HL-60 (cell line): Measurements from ENCODE around the gene PHLPP1.

Source experiments
- CTCF ChIP-seq: IDR thresholded peaks from one replicate; pipeline ENCODE4 v1.5.1; 2011; ENCODE audit warnings: low read length, control low read depth, inconsistent platforms; ENCODE audit not compliant: insufficient read depth
- GABPA ChIP-seq: IDR thresholded peaks from 2 replicates; pipeline ENCODE4 v1.6.1; 2012; ENCODE audit warnings: low read depth

DNA sequence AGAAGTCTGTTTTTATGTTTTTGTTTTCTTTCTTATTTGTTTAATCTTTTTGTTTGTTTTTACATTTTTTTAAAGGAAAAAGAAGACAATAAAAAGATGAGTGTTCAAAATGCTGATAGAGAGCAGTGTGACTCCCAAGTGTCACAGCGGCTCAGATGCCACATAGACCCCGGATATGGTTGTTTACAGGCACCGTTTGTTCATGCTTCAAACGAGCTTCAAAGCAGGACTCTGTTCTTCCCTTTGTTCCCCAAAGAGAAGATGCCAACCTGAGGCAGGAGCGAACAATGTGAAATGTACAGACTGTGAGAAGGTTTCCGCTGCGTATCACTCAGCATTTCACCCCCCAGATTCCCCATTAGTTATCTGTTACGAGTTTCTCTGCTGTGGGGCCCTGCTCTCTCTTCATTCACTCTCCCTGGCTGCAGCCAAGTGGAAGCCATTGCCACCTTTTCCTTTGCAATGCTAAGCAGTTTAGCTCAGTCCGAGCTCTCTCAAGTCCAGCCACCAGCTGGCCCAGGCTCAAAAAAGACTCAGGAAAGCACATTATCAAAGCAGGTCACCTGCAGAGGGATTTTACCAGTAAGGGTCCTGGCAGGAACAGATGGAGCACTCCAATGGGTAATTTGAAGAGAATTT lies 36.4 kb upstream of the PHLPP1 start:
- no peak for TF ChIP-seq CTCF
- TF ChIP-seq GABPA = no peak
